A549 (cell line): Measurements from ENCODE around the gene COX7A2.

ENCODE experiments used
- CEBPB ChIP-seq, 2 experiments: fragments of >200 bp in 1 of 2; sonication (Bioruptor Twin) in 1 of 2; formaldehyde crosslinking in 1 of 2; IDR thresholded peaks; 2 replicates each; pipeline ENCODE4 v1.6.1; 2012 to 2016
- CTCF ChIP-seq: fragments of >200 bp; sonication (Bioruptor Twin); formaldehyde crosslinking; IDR thresholded peaks from 3 replicates; pipeline ENCODE4 v1.5.1; 2016
- HDAC2 ChIP-seq: fragments of 200-600 bp; sonication (generic); IDR thresholded peaks from 2 replicates; pipeline ENCODE4 v1.6.1; 2016
- MAZ ChIP-seq: fragments of 150-350 bp; IDR thresholded peaks from 2 replicates; pipeline ENCODE4 v1.6.1; 2014; ENCODE audit warnings: antibody characterized with exemption, low read depth, low read length, borderline replicate concordance
- PHF8 ChIP-seq: fragments of 200-600 bp; sonication (generic); IDR thresholded peaks from 2 replicates; pipeline ENCODE4 v1.6.1; 2016; ENCODE audit warnings: low read depth, mild to moderate bottlenecking, antibody characterized with exemption, moderate library complexity, borderline replicate concordance
- TF ChIP-seq, protein P1 (sequence below): fragments of 450-650 bp; IDR thresholded peaks from 2 replicates; pipeline ENCODE4 v1.6.1; 2014; ENCODE audit warnings: antibody characterized with exemption

- TF ChIP-seq MAZ: no peak
- TF ChIP-seq PHF8: no peak
- no peak for TF ChIP-seq HDAC2
- TF ChIP-seq, protein P1, sequence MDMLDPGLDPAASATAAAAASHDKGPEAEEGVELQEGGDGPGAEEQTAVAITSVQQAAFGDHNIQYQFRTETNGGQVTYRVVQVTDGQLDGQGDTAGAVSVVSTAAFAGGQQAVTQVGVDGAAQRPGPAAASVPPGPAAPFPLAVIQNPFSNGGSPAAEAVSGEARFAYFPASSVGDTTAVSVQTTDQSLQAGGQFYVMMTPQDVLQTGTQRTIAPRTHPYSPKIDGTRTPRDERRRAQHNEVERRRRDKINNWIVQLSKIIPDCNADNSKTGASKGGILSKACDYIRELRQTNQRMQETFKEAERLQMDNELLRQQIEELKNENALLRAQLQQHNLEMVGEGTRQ: no peak
- no peak for TF ChIP-seq CTCF
- TF ChIP-seq CEBPB (IDR thresholded peaks at IDR 0.05): no peak
Measured at GRCh38 chr6:75275067-75275466, 31.5 kb upstream of the COX7A2 start.
